ENCODE data around the gene SPRN.
A peak's percentile ranks its signal among the peaks of the same experiment; 100 is the strongest.
"Not testable (repeated sequence)": the region's sequence is repeated elsewhere in the genome, so short reads cannot be mapped to it uniquely, and the experiment has no call there.

SPRN gene

GRCh38 chr10:133405272-133405671, 19.2 kb downstream of the SPRN start:
- peak in 1 of 2 experiments; percentile 5 for DNase-seq

DNA sequence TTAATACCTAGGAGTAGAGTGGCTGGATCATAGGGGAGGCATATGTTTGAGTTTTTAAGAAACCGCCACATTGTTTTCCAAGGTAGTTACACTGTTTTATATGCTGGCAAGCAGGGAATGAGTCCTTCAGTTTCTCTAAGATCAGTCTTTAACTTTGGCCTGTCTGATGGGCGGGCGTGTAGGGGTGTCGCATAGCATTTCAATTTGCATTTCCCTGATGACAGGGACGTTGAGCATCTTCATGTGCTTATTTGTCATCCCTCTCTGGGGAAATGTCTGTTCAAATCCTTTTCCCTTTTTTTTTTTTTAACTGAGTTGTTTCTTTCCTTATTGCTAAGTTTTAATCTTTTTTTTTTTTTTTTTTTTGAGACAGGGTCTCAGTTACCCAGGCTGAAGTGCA, 20.6 kb downstream of the SPRN start:
- DNase-seq, result no peak

DNA sequence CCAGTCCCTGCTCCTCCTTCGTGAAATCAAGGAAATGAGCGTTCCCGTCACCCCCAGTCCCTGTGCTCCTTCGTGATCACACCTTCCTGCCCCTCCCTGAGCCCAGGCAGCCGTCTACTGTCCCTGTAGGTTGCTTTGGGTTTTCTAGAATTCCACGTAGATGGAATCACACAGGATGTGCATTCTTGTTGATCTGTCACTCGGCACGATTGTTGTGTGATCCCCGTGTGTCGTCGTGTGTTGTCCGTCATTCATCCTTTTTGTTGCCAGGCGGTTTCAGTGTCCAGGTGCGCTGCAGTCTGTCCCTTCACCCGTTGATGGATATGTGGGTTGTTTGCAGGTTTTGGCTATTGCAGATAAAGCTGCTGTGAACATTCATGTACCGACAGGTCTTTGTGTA, 21.1 kb downstream of the SPRN start:
- DNase-seq, result no peak

DNA sequence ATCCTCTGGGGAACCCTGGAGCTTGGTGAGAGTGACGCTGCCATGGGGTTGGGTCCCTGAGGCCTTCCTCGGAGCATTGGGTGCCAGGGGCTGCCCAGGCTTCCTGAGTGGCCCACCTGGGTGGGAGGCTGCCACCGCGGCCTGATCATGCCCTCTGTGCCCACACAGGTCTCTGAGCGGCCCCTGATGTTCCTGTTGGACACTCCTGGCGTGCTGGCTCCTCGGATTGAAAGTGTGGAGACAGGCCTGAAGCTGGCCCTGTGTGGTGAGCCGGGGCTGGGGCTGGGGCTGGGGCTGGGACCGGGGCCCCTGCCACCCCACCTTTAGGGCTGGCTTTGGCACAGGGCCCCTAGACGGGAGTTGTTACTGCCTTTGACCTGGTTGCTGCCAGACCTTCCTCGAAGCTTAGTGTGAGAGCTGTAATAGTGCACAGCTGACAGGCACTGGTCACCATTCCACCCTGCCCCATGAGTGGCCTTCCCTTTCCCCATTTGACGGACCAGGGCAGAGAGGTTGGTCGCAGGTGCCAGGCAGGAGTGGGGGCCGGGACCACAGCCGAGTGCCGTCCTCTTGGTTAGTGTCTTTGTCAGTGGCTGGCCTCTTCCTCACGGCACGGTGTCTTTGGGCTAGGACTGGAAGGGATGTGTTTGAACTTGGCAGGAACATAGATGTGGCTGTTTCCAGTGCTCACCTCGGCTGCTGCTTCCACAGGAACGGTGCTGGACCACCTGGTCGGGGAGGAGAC, 22.3 kb downstream of the SPRN start:
- no peak for DNase-seq

GRCh38 chr10:133401500-133401899, 22.9 kb downstream of the SPRN start:
- DNase-seq, result no peak

GRCh38 chr10:133400624-133401424, 23.6 kb downstream of the SPRN start:
- DNase-seq, result no peak

DNA sequence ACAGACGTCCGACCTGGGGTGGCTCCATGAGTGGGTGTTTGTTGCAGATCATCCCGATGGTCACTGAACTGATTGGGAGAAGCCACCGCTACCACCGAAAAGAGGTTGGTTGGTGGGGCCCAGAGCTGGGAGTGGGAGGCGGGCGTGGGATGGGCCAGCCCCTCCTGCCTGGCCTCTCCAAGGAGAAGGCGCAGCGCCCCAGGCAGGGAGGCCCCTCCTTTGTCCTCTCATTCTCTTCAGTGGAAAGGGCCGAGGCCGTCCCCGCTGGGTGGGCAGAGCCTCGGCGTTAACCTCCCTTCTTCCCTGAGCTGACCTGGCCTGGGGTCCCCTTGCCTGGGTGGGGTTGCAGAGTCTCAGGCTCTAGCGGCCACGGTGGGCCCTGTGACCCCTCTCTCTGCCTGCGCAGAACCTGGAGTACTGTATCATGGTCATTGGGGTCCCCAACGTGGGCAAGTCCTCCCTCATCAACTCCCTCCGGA, 25.3 kb downstream of the SPRN start:
- no peak for DNase-seq

DNA sequence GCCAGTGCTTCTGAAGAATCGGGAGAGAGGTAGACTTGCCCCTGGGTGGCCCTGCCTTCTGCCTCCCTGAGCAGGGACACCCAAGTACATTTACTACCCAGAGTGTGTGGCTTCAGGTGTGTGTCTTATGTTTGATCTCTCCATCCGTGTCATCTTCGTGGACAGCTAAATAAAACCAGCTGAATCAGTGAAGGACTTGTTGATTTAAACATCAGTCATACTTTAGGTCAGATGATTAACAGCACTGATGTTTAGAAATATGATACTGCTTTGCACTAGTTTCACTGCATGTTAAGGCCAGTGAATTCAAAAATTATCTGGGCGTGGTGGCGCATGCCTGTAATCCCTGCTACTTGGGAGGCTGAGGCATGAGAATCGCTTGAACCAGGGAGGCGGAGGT, 26.5 kb downstream of the SPRN start:
- DNase-seq, result no peak

GRCh38 chr10:133396035-133396624, 28.3 kb downstream of the SPRN start:
- no peak for DNase-seq

DNA sequence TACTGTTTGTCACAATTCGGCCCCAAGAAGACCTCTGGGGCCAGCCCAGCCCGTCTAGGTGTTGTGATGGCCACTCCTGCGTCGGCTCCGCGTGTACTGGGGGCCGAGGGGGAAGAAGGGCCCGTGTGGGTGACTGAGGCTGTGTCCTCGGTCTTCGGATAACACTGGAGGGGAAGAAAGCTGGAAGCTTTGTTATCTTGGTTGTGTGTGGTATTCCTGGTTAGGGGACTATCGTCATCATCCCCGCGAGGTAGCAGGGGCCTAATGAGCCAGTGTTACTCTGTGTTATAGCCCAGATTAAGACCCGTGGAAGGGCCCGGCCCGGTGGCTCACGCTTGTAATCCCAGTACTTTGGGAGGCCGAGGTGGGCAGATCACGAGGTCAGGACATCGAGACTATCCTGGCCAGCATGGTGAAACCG, 29.6 kb downstream of the SPRN start:
- no peak for DNase-seq

GRCh38 chr10:133394064-133394663, 30.3 kb downstream of the SPRN start, which contains the start of gene MTG1:
TSS of gene MTG1 (plus strand) at chr10:133394157. CDS start at chr10:133394221, 64 bp downstream.
- peak; percentile 47 to 73 for DNase-seq

GRCh38 chr10:133393401-133394063, 30.9 kb downstream of the SPRN start:
- no peak for DNase-seq

DNA sequence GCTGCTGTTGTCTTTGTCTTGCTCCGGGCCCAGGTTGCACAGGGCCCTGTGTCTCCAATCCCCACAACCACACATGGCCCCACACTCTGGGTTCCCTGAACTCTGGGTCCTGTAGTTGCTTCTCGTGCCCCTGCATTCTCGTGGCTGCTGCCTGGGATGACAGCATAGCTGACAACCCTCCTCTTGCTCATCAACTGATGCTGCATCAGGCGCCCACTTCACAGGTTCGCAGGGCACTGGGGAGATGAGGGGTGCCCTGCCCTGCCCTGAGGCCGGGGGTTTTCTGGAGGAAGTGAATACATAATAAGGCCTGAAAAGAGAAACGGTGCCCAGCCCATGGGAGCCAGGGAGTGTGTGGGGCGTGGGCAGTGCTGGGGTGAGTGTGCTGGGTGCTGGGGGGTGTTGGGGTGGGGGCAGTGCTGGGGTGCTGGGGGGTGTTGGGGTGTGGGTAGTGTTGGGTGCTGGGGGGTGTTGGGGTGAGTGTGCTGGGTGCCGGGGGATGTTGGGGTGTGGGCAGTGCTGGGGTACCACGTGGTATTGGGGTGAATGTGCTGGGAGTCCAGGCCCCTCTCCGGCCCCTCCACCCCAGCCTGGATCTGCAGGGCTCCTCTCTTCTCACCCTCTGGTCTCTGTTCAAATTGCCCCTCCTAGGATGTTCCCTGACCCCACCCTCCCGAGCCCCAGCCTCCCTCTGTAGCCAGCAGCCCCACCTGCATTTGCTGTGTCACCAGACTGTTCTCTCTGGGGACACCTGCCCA, 32.5 kb downstream of the SPRN start:
- DNase-seq, result no peak

DNA sequence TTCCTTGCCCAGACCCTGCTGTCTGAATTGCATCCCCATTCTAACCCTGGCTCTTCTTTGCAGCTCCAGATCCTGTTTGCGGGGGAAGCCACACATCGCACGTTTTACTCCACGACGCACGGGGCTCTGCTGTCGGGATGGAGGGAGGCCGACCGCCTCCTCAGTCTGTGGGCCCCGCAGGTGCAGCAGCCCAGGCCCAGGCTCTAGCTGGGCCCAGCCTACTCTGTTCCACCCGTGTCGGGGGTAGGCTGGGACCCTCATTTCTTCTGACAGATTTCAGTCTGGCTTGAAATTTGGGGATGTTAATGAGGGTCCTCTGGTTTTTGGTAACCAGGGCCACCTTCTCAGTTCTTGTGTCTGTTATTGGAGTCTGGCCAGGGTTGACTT, 33.2 kb downstream of the SPRN start:
- DNase-seq, result no peak

DNA sequence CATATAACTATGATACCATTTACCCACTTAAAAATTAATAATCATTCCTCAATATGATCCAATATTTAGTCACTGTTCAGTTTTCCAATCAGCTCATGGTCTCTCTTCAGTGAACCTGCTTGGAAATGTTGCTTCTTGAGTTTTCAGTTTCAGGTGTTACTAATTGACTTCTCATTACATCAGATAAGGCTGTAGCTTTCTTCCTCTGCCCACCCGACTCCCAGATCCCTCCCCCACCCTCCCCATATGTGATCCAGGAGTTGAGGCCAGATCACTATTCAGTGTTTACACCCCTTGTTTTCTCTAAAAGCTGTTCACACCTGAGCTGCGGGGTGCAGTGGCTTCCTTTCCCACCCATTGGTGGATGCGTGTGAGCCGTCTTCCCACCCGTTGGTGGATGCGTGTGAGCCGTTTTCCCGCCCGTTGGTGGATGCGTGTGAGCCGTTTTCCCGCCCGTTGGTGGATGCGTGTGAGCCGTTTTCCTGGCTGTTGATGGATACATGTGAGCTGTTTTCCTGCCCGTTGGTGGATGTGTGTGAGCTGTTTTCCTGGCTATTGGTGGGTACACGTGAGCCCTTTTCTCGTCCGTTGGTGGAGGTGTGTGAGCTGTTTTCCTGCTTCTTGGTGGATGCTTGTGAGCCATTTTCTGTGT, 33.7 kb downstream of the SPRN start:
- no peak for DNase-seq

GRCh38 chr10:133388973-133389818, 35.2 kb downstream of the SPRN start:
- no peak for DNase-seq

DNA sequence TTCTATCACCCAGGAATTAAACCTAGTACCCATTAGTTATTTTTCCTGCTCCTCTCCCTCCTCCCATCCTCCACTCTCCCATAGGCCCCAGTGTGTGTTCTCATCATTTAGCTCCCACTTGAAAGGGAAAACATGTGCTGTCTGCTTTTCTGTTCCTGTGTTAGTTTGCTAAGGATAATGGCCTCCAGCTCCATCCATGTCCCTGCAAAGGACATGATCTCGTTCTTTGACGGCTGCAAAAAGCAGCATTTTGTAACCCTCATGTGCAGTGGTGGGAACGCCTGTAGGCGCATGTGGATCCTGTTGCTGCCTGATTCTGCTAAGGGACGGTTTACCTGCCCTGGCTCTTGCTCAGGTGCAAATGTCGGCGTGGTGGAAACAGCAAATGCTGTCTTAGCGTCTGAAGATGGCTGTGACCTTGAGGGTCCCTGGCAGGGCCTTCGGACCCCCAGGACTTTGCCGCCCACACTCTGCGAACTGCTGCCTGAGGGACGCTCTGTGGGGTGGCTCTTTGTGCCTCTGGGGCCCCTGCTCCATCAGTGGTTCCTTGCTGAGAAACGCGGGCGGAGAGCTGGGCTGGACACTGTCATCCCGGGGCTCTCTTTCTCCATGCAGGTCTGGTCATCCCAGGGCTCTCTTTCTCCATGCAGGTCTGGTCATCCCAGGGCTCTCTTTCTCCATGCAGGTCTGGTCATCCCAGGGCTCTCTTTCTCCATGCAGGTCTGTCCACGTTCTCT, 36.0 kb downstream of the SPRN start:
- DNase-seq, result peak in 1 of 2 experiments; percentile 5

DNA sequence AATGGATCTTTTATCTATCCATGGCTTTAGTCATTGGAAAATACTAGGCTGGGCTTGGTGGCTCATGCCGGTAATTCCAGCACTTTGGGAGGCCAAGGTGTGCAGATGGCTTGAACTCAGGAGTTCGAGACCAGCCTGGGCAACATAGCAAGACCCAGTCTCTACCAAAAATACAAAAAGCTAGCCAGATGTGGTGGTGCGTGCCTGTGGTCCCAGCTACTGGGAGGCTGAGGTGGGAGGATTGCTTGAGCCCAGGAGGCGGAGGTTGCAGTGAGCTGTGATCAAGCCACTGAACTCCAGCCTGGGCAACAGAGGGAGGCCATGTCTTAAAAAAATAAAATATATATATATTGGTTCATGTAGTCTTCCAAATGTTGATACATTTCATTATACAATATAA, 37.5 kb downstream of the SPRN start:
- DNase-seq, result not testable (repeated sequence)

DNA sequence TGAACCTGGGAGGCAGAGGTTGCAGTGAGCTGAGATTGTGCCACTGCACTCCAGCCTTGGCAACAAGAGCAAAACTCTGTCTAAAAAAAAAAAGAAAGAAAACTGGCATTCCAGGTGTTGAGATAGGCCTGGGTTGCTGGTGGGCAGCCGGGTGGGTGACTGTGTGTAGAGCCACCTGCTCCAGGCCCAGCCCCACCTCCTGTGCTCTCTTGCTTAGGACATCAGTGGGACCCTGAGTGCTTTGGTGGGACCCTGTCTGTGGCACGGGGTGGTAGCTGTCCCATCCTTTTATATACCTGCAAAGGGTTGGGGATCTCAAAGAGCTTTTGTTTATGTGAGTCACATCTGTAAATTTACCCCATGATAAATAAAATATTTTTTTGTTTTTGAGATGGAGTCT, 39.2 kb downstream of the SPRN start:
- no peak for DNase-seq

GRCh38 chr10:133384071-133384470, 40.4 kb downstream of the SPRN start:
- no peak for DNase-seq
